Esophagus squamous epithelium (tissue), 5 donors: Measurements from ENCODE around the gene MTFP1. TPM values are rescaled to one million over a fixed set of nuclear protein-coding genes. Genes with fewer than 3 reads are reported as not detected.
"Not testable (repeated sequence)": the region's sequence is repeated elsewhere in the genome, so short reads cannot be mapped to it uniquely, and the experiment has no call there.

Experiments
- DNase-seq: peaks from one replicate; lab custom pipeline; 2025; lab: John Stamatoyannopoulos, UW
- H3K27ac ChIP-seq, 4 donors: fragments of 200-600 bp; sonication (generic); one replicate each; pipeline ENCODE4 v1.5.1; 2016 to 2019; ENCODE audit warnings: mild to moderate bottlenecking in 1 of 4
- H3K27me3 ChIP-seq, 4 donors: fragments of 200-600 bp; sonication (generic); 1 replicate in 3 of 4; 2 replicates in 1 of 4; pipeline versions ENCODE4 v1.5.1 to v1.6.0; 2017 to 2021; ENCODE audit warnings: antibody characterized with exemption in 1 of 4
- H3K36me3 ChIP-seq, 3 donors: fragments of 200-600 bp; sonication (generic); one replicate each; pipeline ENCODE4 v1.5.1; 2016 to 2019
- H3K4me1 ChIP-seq, 3 donors: fragments of 200-600 bp; sonication (generic); one replicate each; pipeline ENCODE4 v1.5.1; 2017 to 2019
- H3K4me3 ChIP-seq, 4 donors: fragments of 200-600 bp; sonication (generic); 1 replicate in 3 of 4; 2 replicates in 1 of 4; pipeline ENCODE4 v1.5.1; 2016 to 2019; ENCODE audit warnings: mild to moderate bottlenecking in 2 of 4, moderate library complexity in 1 of 4
- H3K9me3 ChIP-seq, 3 donors: fragments of 200-600 bp; sonication (generic); one replicate each; pipeline ENCODE4 v1.5.1; 2016 to 2019
- CTCF ChIP-seq, 6 experiments: fragments of 450-650 bp in 4 of 6; fragments of 200-600 bp in 2 of 6; sonication (generic) in 2 of 6; IDR thresholded peaks; one replicate each; pipeline ENCODE4 v1.5.1; 2016 to 2019; ENCODE audit warnings: antibody characterized with exemption in 6 of 6, mild to moderate bottlenecking in 4 of 6, moderate library complexity in 4 of 6
- POLR2A ChIP-seq, 4 donors: fragments of 450-650 bp; IDR thresholded peaks; one replicate each; pipeline ENCODE4 v1.6.1; 2017; ENCODE audit warnings: antibody characterized with exemption in 4 of 4, mild to moderate bottlenecking in 4 of 4, moderate library complexity in 3 of 4
- WGBS, 2 donors: methylation state at CpG; one replicate each; pipeline ENCODE4 v1.1.5; 2018; 5-methylcytosine and 5-hydroxymethylcytosine counted together
- intact Hi-C: fragments of 100-400 bp; cut with DNase I; formaldehyde crosslinking; loops from one replicate; pipeline ENCODE4 v1.15.0; 2022
- total RNA-seq, 4 donors: library from RNA; depleted of rRNA; stranded (reverse); fragments of >200 nt; gene quantifications; one replicate each; pipeline ENCODE4 v1.1.0, GENCODE V29; 2016
- donor health status: DM: yes; HTN: yes; CAD: no.

MTFP1 gene
- total RNA-seq, 4 donors from 2014 or later, result 15.9 to 21.2 (median 19.0) TPM

- Histone ChIP-seq H3K27me3 (peaks cover 0 to 42% (median 0%) of the 10 kb centered on the region in 4 donors), H3K27ac (no peak overlapping the region), H3K36me3 (no peaks in the 10 kb centered on the region), H3K9me3 (no peaks in the 10 kb centered on the region), H3K4me1 (peaks cover 0 to 30% (median 0%) of the 10 kb centered on the region in 3 donors), H3K4me3 (no peak overlapping the region)
- DNase-seq, result no peak
- whole genome bisulfite sequencing, 2 donors, result 36 to 45% methylated on average over 5 of the region's 5 CpGs
- intact Hi-C loops, result loop anchor here (10.0 kb wide), 1 partner anchor 309 kb away; no protein-coding TSS in a partner anchor
- no peak for TF ChIP-seq CTCF (IDR thresholded peaks at IDR 0.05)
- no peak for TF ChIP-seq POLR2A (IDR thresholded peaks at IDR 0.05)
These were observed 20.0 kb downstream of the MTFP1 start for GRCh38 chr22:30445438-30446145.

GRCh38 chr22:30447656-30448055, 22.1 kb downstream of the MTFP1 start:
- TF ChIP-seq CTCF (IDR thresholded peaks at IDR 0.05) (no peak), POLR2A (IDR thresholded peaks at IDR 0.05) (no peak)
- intact Hi-C loops, result loop anchor here (10.0 kb wide), 1 partner anchor 307 kb away; no protein-coding TSS in a partner anchor

GRCh38 chr22:30451488-30451887, 25.9 kb downstream of the MTFP1 start:
- 20 to 26% methylated on average over 7 of the region's 9 CpGs for WGBS, 2 donors
- intact Hi-C loops, DNase-seq: not testable (repeated sequence)

More at GRCh38 chr22:30447656-30448055, 22.1 kb downstream of the MTFP1 start:
- Histone ChIP-seq H3K27ac (no peak overlapping the region), H3K9me3 (no peaks in the 10 kb centered on the region), H3K36me3 (no peaks in the 10 kb centered on the region), H3K27me3 (peaks cover 0 to 45% (median 0%) of the 10 kb centered on the region in 4 donors), H3K4me1 (peaks cover 0 to 25% (median 0%) of the 10 kb centered on the region in 3 donors), H3K4me3 (no peak overlapping the region)
- WGBS, 2 donors, result 88 to 96% methylated on average over 3 of the region's 3 CpGs
- no peak for DNase-seq

GRCh38 chr22:30452861-30453260, 27.3 kb downstream of the MTFP1 start:
- Histone ChIP-seq H3K4me3 (no peak overlapping the region), H3K27me3 (peaks cover 0 to 21% (median 0%) of the 10 kb centered on the region in 4 donors), H3K36me3 (no peaks in the 10 kb centered on the region), H3K4me1 (no peaks in the 10 kb centered on the region), H3K27ac (no peak overlapping the region), H3K9me3 (no peaks in the 10 kb centered on the region)
- intact Hi-C loops, result no loop called here
- TF ChIP-seq POLR2A (IDR thresholded peaks at IDR 0.05) (no peak), CTCF (IDR thresholded peaks at IDR 0.05) (no peak)
- DNase-seq, result no peak
- WGBS, 2 donors, result 63 to 70% methylated on average over 4 to 6 of the region's 6 CpGs

More at GRCh38 chr22:30451488-30451887, 25.9 kb downstream of the MTFP1 start:
- H3K9me3 ChIP-seq, H3K4me1 ChIP-seq, H3K36me3 ChIP-seq, H3K27ac ChIP-seq, H3K4me3 ChIP-seq: not testable (repeated sequence)
- peaks cover 0 to 26% (median 0%) of the 10 kb centered on the region in 4 donors for H3K27me3 ChIP-seq

- DNase-seq, result no peak
- intact Hi-C loops, result no loop called here
- no peak for TF ChIP-seq POLR2A (IDR thresholded peaks at IDR 0.05)
- TF ChIP-seq CTCF (IDR thresholded peaks at IDR 0.05), result no peak
- 63 to 67% methylated on average over 6 of the region's 6 CpGs for WGBS, 2 donors
- Histone ChIP-seq H3K4me3 (no peak overlapping the region), H3K36me3 (no peaks in the 10 kb centered on the region), H3K4me1 (peaks cover 0 to under 1% (median 0%) of the 10 kb centered on the region in 3 donors), H3K27ac (no peak overlapping the region), H3K27me3 (peaks cover 0 to 20% (median 0%) of the 10 kb centered on the region in 4 donors), H3K9me3 (no peaks in the 10 kb centered on the region)
These were observed 28.4 kb downstream of the MTFP1 start for GRCh38 chr22:30453731-30454510.
